Activated T-cell treated with anti-CD3 and anti-CD28 coated beads, Interleukin-2, amount 50 U/mL, for 72 hours (primary cell): Measurements from ENCODE around the gene TBC1D30. TPM values are rescaled to one million over a fixed set of nuclear protein-coding genes. Genes with fewer than 3 reads are reported as not detected.
"Not testable (repeated sequence)": the region's sequence is repeated elsewhere in the genome, so short reads cannot be mapped to it uniquely, and the experiment has no call there.

Experiments used
- ATAC-seq, 2 donors: fragments of 150-1000 bp; cut with Tn5 transposase; replicated peaks in 1 of 2; 2 replicates each; pipeline ENCODE4 v1.10.0; 2021; ENCODE audit warnings: moderate library complexity in 2 of 2, mild to moderate bottlenecking in 1 of 2
- DNase-seq, 2 donors: peaks; one replicate each; pipeline ENCODE4 v3.0.0; 2021 to 2022; ENCODE audit warnings: mixed read lengths in 1 of 2
- H3K27ac Mint-ChIP-seq: one replicate; pipeline ENCODE4 v1.8.0; 2022; ENCODE audit warnings: mild to moderate bottlenecking, moderate library complexity, mixed read lengths
- H3K27me3 Mint-ChIP-seq: one replicate; pipeline ENCODE4 v1.8.0; 2022; ENCODE audit warnings: low read depth, mixed read lengths
- H3K36me3 Mint-ChIP-seq, 2 donors: one replicate each; pipeline ENCODE4 v1.8.0; 2022; ENCODE audit warnings: mixed read lengths in 2 of 2, mild to moderate bottlenecking in 1 of 2; ENCODE audit not compliant: insufficient read depth in 2 of 2
- H3K4me1 Mint-ChIP-seq: one replicate; pipeline ENCODE4 v1.8.0; 2022; ENCODE audit warnings: low read depth, mixed read lengths
- H3K4me3 Mint-ChIP-seq, 2 donors: one replicate each; pipeline ENCODE4 v1.8.0; 2022; ENCODE audit warnings: mild to moderate bottlenecking in 2 of 2, mixed read lengths in 2 of 2, moderate library complexity in 2 of 2
- H3K9me3 Mint-ChIP-seq, 2 donors: one replicate each; pipeline ENCODE4 v1.8.0; 2022; ENCODE audit warnings: mixed read lengths in 2 of 2
- total RNA-seq, 2 donors: library from RNA; stranded (reverse); gene quantifications; one replicate each; pipeline ENCODE4 v1.2.3, GENCODE V29; 2022

The TBC1D30 gene, protein sequence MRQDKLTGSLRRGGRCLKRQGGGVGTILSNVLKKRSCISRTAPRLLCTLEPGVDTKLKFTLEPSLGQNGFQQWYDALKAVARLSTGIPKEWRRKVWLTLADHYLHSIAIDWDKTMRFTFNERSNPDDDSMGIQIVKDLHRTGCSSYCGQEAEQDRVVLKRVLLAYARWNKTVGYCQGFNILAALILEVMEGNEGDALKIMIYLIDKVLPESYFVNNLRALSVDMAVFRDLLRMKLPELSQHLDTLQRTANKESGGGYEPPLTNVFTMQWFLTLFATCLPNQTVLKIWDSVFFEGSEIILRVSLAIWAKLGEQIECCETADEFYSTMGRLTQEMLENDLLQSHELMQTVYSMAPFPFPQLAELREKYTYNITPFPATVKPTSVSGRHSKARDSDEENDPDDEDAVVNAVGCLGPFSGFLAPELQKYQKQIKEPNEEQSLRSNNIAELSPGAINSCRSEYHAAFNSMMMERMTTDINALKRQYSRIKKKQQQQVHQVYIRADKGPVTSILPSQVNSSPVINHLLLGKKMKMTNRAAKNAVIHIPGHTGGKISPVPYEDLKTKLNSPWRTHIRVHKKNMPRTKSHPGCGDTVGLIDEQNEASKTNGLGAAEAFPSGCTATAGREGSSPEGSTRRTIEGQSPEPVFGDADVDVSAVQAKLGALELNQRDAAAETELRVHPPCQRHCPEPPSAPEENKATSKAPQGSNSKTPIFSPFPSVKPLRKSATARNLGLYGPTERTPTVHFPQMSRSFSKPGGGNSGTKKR
- total RNA-seq, result under 1 TPM; 0.14 to 0.94 TPM

DNA sequence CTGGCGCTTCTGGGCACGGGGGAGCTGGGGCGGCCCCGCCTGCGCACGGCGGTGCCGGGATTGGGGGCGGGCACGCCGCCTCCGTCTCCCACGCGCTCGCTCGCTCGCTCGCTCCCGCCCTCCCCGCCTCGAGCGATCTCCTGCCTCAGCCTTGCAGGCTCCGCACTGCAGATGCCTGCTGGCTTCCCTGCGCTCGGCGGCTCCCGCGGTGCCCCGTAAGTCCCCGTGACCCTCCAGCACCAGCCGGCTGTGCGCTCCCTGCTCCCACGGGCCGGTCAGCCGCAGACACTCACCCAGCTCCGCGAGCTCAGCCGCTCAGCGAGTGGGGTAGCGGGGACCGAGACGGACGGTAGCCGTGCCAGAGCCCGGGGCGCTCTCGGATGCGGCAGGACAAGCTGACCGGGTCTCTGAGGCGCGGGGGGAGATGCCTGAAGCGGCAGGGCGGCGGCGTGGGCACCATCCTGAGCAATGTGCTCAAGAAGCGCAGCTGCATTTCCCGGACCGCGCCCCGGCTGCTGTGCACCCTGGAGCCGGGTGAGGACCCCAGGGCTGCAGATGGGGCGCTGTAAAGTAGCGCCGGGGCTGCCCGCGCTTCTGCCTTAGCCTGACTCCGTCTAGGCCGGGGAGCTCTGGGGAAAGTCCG, at the start of gene TBC1D30:
TBC1D30 (plus strand) TSS at position 148 of the 643 bp plus-strand sequence; CDS start at position 381, 233 bp downstream.
- peaks cover 21% of the 10 kb centered on the region for H3K4me1 Mint-ChIP-seq
- H3K36me3 Mint-ChIP-seq, result peaks cover 0 to 2% of the 10 kb centered on the region in 2 donors
- peak; percentile 6 to 22 for DNase-seq
- H3K27ac Mint-ChIP-seq, result no peak within 1 kb of the TSS
- H3K9me3 Mint-ChIP-seq, result no peaks in the 10 kb centered on the region
- H3K4me3 Mint-ChIP-seq, result peak within 1 kb of the TSS; percentile 89 to 91
- peak; percentile 60 to 65 for ATAC-seq
- peaks cover 55% of the 10 kb centered on the region for H3K27me3 Mint-ChIP-seq

DNA sequence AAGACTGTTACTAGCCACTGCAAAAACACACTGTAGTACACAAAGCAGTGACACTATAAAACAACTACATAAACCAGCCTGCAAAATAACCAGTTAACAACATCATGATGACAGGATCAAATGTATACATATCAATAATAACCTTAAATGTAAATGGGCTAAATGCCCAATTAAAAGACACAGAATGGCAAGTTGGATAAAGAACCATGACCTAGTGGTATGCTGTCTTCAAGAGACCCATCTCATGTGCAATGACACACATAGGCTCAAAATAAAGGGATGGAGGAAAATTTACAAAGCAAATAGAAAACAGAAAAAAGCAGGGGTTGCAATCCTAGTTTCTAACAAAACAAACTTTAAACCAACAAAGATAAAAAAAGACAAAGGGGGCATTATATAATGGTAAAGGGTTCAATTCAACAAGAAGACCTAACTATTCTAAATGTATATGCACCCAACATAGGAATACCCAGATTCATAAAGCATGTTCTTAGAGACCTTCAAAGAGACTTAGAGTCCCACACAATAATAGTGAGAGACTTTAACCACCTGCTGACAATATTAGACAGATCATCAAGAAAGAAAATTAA, 49.2 kb upstream of the TBC1D30 start:
- DNase-seq, result not testable (repeated sequence)

DNA sequence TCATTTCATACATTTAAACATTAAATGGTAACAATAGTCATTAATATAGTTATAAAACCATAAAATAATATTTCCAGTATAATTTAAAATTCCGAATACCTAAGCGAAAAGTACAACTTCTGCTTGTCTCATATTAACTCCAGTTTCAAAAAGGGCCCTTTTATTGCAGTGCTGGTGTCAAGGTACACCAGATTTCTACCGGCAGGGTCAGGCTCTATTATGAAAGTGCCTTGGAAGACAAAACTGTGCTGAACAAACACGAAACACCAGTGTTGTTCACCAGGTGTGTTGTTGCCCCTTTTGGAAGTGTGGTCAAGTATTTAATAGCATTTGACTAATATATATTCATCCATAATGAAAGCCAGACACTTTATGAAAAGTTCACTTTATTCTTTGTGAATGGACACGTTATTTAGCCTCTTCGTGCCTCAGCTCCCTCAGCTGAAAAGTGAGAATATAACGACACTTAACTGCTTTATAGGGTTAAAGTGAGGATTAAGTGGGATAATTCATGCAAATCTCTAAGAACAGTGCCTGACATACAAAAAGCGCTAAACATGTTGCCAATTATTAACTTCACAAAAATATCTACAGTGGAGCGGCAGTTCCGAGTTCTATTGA, 45.0 kb upstream of the TBC1D30 start:
- peak overlapping the region; percentile 66 to 72 for H3K4me3 Mint-ChIP-seq
- peaks cover 85% of the 10 kb centered on the region for H3K27me3 Mint-ChIP-seq
- H3K4me1 Mint-ChIP-seq, result peaks cover 15% of the 10 kb centered on the region
- H3K36me3 Mint-ChIP-seq, result peaks cover 17 to 21% of the 10 kb centered on the region in 2 donors
- H3K9me3 Mint-ChIP-seq, result peaks cover 9 to 10% of the 10 kb centered on the region in 2 donors
- H3K27ac Mint-ChIP-seq, result no peak overlapping the region
- ATAC-seq, result no peak
- no peak for DNase-seq

More for the DNA sequence above, 49.2 kb upstream of the TBC1D30 start:
- H3K27me3 Mint-ChIP-seq, result peaks cover 68% of the 10 kb centered on the region
- ATAC-seq, H3K27ac Mint-ChIP-seq, H3K4me3 Mint-ChIP-seq, H3K4me1 Mint-ChIP-seq: not testable (repeated sequence)
- peaks cover 21 to 24% of the 10 kb centered on the region in 2 donors for H3K36me3 Mint-ChIP-seq
- peaks cover 15 to 16% of the 10 kb centered on the region in 2 donors for H3K9me3 Mint-ChIP-seq

DNA sequence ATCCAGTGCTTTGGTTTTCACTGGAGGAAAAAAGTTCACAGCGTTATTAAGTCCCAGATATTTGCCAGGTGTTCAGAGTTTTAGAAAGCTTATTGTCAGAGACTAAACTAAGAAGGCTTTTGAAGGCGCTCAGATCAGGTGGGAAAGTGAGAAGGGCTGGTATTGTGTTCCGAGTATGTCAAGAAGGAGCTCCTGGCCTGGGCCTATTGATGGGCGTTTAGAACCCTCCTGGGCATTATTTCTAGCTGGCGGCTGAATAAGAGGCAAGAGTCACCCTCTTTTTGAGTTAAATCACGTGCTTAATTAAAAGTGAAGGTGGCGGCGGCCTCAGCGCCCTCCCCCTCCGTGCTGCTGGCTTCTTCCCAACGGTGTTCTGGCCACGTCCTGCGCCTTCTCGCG, 44.3 kb upstream of the TBC1D30 start:
- DNase-seq (no peak), ATAC-seq (no peak)
- Mint-ChIP-seq H3K9me3 (peaks cover 8% of the 10 kb centered on the region in 2 donors), H3K4me1 (peaks cover 15% of the 10 kb centered on the region), H3K36me3 (peaks cover 16 to 21% of the 10 kb centered on the region in 2 donors), H3K27ac (no peak overlapping the region), H3K4me3 (peak overlapping the region; percentile 66 to 72), H3K27me3 (peaks cover 84% of the 10 kb centered on the region)

DNA sequence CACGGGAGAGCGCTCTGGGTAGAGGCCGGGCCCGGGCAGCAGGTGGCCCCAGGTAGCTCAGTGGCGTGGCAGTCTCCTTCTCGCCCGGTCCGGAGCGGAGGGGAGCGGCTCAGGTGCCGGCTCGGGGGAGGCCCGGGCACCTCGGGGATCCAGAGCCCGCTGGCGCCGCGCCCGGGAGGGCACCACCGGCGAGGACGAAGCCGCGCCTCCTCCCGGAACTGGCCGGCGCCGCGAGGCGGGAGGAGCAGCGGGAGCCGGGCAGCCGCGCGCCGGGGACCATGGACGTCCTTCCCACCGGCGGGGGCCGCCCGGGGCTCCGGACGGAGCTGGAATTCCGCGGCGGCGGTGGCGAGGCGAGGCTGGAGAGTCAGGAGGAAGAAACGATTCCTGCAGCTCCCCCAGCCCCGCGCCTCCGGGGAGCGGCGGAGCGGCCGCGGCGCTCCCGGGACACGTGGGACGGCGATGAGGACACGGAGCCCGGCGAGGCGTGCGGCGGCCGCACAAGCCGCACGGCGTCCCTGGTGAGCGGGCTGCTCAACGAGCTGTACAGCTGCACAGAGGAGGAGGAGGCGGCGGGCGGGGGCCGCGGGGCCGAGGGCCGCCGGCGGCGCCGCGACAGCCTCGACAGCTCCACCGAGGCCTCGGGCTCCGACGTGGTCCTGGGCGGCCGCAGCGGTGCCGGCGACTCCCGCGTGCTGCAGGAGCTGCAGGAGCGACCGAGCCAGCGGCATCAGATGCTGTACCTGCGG, 43.7 kb upstream of the TBC1D30 start:
- peaks cover 3% of the 10 kb centered on the region in 2 donors for H3K9me3 Mint-ChIP-seq
- no peak overlapping the region for H3K27ac Mint-ChIP-seq
- H3K36me3 Mint-ChIP-seq, result peaks cover 11 to 16% of the 10 kb centered on the region in 2 donors
- peaks cover 78% of the 10 kb centered on the region for H3K27me3 Mint-ChIP-seq
- DNase-seq (peak; percentile 30 to 33), ATAC-seq (peak; percentile 74 to 76)
- H3K4me3 Mint-ChIP-seq, result peak overlapping the region; percentile 78 to 87
- H3K4me1 Mint-ChIP-seq, result peaks cover 15% of the 10 kb centered on the region

DNA sequence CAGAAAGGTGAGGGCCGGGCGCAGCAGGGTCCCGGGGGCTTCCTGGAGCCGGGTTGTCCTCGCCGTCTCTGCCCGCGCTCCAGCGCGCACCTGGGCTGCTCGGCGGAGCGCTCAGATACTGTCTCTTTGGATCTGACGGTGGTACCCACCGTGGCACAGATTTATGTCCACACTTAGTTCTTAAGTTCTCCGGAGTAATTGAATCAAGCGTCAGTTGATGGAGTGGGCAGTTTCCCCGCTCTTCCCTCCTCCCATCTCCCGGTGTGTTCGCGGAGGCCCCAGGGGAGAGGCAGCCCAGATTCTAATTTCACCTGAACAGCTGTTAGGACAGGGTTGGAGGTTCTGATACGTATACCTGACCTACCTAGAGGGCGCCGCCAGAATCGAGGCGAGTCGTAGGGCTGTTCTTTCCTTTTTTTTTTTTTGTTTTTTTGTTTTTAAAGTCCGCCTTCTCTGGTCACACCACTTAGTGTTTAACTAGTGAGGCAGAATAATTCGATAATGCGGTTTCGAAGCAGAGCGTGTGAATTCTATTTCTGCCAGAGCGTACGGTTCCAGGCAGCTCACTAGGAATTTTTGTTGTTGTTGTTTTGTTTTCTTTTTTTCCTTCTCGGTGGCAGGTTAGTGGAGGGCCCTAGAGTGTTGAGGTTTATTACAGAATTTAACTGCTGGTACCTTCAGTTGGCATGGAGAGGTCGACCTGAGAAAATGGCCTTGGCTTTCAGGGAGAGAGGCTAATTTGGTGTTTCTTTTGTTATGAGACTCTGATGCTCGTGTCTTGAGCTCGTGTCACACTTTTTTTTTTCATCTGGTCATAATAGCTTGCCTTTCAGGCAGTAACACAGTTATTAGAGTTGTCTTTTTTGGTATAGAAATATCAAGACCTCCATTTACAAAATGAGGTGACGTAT, 42.9 kb upstream of the TBC1D30 start:
- Mint-ChIP-seq H3K27me3 (peaks cover 70% of the 10 kb centered on the region), H3K27ac (no peak overlapping the region), H3K9me3 (no peaks in the 10 kb centered on the region), H3K4me3 (peak overlapping the region; percentile 78 to 87), H3K4me1 (peaks cover 15% of the 10 kb centered on the region), H3K36me3 (peaks cover 8 to 13% of the 10 kb centered on the region in 2 donors)
- ATAC-seq (peak; percentile 45 to 49), DNase-seq (no peak)

DNA sequence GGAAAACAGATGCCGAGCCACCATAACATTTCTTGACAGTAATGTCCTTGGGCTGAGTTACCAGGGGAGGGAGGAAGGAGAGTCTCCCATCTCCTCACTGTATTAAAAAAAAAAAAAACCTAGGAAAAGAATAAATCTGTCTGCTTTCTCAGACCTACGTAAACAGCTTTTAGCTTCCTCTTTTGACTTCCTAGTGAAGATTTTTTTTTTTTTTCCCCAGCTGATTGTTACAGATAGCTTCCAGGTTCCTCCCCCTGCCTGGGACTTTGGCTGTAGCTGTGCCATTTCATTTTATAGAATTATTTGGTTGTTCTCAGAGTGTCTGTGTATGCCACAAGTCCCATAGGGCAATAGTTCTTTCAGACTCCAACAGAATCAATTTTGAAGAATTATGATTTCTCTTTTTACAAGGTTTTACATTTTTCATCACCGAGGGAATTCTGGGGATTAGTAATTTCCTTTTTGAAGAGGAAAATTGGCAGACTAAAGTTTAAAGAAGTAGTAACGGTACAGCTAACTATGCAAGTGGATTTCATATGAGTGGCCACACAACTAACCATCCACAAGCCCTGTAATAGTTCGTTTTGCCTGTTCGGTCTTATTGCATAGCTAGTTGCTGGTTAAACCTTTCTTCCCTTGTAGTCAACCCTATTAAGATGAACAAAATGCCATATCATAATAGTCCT, 42.1 kb upstream of the TBC1D30 start:
- H3K4me1 Mint-ChIP-seq, result peaks cover 15% of the 10 kb centered on the region
- DNase-seq (no peak), ATAC-seq (no peak)
- no peaks in the 10 kb centered on the region for H3K9me3 Mint-ChIP-seq
- H3K27ac Mint-ChIP-seq, result no peak overlapping the region
- H3K36me3 Mint-ChIP-seq, result peaks cover 5 to 7% of the 10 kb centered on the region in 2 donors
- peaks cover 62% of the 10 kb centered on the region for H3K27me3 Mint-ChIP-seq
- peak overlapping the region; percentile 78 to 87 for H3K4me3 Mint-ChIP-seq

DNA sequence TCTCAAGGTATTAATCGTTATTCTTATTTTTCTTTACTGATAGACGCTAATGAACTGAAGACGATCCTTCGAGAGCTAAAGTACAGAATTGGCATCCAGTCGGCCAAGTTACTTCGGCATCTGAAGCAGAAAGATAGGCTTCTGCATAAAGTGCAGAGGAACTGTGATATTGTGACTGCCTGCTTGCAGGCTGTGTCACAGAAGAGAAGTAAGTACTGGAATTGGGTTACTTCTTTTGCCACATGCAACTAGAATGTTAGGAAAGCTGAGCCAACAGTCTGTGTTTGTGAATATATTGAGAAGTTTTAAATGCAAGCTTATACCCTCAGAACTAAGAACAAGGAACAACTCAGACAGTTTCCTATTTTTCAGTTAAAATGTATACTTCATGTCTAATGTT, 38.6 kb upstream of the TBC1D30 start:
- Mint-ChIP-seq H3K36me3 (peaks cover 3 to 5% of the 10 kb centered on the region in 2 donors), H3K27me3 (peaks cover 33% of the 10 kb centered on the region), H3K4me3 (no peak overlapping the region), H3K27ac (no peak overlapping the region), H3K9me3 (no peaks in the 10 kb centered on the region), H3K4me1 (peaks cover 15% of the 10 kb centered on the region)
- DNase-seq (no peak), ATAC-seq (no peak)

DNA sequence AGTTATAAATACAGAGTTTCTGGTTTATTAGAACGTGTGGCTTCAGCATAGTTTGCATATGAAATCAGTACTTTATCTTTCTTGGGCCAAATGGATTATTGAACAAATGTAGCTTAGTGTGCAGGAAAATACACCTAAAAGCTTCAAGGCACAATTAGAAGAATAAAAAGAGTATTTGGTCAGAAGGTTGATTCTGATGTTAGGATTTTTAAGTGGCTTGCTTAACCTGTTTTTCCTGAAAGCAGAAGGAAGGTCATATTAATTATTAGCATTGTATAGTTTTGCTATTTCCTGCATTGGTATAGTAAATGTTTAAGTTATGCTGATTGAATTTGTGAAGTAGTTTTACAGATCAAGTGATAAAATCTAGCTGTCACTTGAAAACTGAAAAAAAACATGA, 34.3 kb upstream of the TBC1D30 start:
- Mint-ChIP-seq H3K4me1 (no peaks in the 10 kb centered on the region), H3K27me3 (no peaks in the 10 kb centered on the region), H3K27ac (no peak overlapping the region), H3K9me3 (no peaks in the 10 kb centered on the region), H3K4me3 (no peak overlapping the region), H3K36me3 (no peaks in the 10 kb centered on the region)
- ATAC-seq (no peak), DNase-seq (no peak)

DNA sequence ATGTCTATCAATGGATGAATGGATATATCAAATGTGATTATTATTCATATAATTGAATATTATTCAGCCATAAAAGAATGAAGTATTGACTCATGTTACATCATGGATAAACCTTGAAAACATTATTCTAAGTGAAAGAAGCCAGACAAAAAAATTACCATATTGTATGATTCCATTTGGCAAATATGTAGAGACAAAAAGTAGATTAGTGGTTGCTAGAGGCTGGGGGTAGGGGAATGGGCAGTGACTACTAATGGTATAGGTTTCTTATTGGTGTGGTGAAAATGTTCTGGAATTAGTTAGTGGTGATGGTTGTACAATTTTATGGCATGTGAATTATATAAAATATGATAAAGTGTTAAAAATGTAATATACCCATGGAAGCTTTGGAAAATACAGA, 33.4 kb upstream of the TBC1D30 start:
- Mint-ChIP-seq H3K9me3 (no peaks in the 10 kb centered on the region), H3K27me3 (no peaks in the 10 kb centered on the region), H3K4me3 (no peak overlapping the region), H3K36me3 (no peaks in the 10 kb centered on the region), H3K27ac (no peak overlapping the region), H3K4me1 (no peaks in the 10 kb centered on the region)
- ATAC-seq (no peak), DNase-seq (no peak)

DNA sequence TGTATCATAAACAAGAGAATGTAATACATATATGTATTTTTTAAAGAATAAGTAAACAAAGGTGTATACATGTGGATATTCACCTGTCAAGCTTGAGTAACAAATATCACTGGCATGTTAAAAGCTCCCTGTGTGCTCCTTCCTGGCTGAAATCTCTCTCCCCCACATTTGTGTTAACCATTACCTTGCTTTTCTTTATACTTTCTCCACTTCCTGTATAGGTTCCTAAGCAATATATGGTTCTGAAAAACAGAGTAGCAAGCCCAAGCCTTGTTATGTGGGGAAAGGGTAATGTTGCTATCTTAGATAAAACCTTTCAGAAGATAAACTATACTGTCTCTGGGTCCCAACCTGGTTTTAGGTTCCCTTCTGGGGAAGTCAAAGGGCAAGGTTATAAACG, 32.3 kb upstream of the TBC1D30 start:
- Mint-ChIP-seq H3K4me1 (no peaks in the 10 kb centered on the region), H3K27ac (no peak overlapping the region), H3K9me3 (no peaks in the 10 kb centered on the region), H3K4me3 (no peak overlapping the region), H3K27me3 (no peaks in the 10 kb centered on the region), H3K36me3 (no peaks in the 10 kb centered on the region)
- ATAC-seq (no peak), DNase-seq (no peak)
